Measurements from ENCODE around the gene ENC1.

DNA sequence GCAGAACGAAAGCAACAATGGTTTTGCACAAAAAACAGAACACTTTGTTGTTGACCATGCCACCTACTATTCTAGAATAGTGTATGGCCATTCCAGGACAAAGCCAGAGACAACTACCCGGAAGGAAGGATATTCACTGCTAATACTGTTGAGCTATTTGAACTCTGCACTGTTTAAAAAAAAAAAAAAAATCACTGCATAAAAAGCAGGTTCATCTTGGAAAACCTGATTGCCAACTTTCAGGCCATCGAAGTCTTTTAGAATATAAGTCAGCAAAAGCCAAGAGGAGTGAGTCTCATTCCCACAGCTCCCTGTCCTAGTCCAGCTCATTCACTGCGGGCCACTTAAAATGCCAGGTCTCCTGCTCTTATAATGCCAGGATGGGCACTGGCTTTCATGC is 4.0 kb downstream of the ENC1 start:
- TF ChIP-seq, protein P1, sequence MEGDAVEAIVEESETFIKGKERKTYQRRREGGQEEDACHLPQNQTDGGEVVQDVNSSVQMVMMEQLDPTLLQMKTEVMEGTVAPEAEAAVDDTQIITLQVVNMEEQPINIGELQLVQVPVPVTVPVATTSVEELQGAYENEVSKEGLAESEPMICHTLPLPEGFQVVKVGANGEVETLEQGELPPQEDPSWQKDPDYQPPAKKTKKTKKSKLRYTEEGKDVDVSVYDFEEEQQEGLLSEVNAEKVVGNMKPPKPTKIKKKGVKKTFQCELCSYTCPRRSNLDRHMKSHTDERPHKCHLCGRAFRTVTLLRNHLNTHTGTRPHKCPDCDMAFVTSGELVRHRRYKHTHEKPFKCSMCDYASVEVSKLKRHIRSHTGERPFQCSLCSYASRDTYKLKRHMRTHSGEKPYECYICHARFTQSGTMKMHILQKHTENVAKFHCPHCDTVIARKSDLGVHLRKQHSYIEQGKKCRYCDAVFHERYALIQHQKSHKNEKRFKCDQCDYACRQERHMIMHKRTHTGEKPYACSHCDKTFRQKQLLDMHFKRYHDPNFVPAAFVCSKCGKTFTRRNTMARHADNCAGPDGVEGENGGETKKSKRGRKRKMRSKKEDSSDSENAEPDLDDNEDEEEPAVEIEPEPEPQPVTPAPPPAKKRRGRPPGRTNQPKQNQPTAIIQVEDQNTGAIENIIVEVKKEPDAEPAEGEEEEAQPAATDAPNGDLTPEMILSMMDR (IDR thresholded peaks at IDR 0.05; ENCODE audit: low read length): no peak
- TF ChIP-seq EZH2 (IDR thresholded peaks at IDR 0.05; ENCODE audit: borderline replicate concordance, low read length): no peak
